GM10266 (cell line): ENCODE measurements around the gene ZBTB49.

Experiments
- DNase-seq: peaks from one replicate; pipeline ENCODE4 v3.0.0; 2012; ENCODE audit errors: extremely low spot score
- CTCF ChIP-seq: IDR thresholded peaks from 2 replicates; pipeline ENCODE4 v1.5.1; 2012; ENCODE audit warnings: mild to moderate bottlenecking, low read depth; ENCODE audit not compliant: control insufficient read depth, insufficient read depth; ENCODE audit errors: missing control alignments

The ZBTB49 gene

GRCh38 chr4:4269331-4269731 is 20.7 kb upstream of the ZBTB49 start:
- TF ChIP-seq CTCF, result no peak

GRCh38 chr4:4269856-4270255 is 20.2 kb upstream of the ZBTB49 start:
- no peak for DNase-seq
- TF ChIP-seq CTCF, result no peak

More at GRCh38 chr4:4269331-4269731, 20.7 kb upstream of the ZBTB49 start:
- DNase-seq, result no peak

GRCh38 chr4:4270529-4270928 is 19.5 kb upstream of the ZBTB49 start:
- no peak for TF ChIP-seq CTCF
- no peak for DNase-seq

- TF ChIP-seq CTCF, result no peak
- DNase-seq, result no peak
Observed at GRCh38 chr4:4271912-4272311, 18.1 kb upstream of the ZBTB49 start.

- DNase-seq, result no peak
- TF ChIP-seq CTCF, result no peak
Observed at GRCh38 chr4:4274226-4274625, 15.8 kb upstream of the ZBTB49 start.

- DNase-seq, result no peak
- no peak for TF ChIP-seq CTCF
Observed at GRCh38 chr4:4277531-4277930, 12.5 kb upstream of the ZBTB49 start.

- no peak for DNase-seq
- no peak for TF ChIP-seq CTCF
Observed at GRCh38 chr4:4281787-4282186, 8.3 kb upstream of the ZBTB49 start.
